OCI-LY1 (cell line): ENCODE data around the gene CCL11.

Source experiments
- H2AFZ ChIP-seq: fragments of 200-600 bp; sonication (generic), shearing (Covaris generic); 2 replicates; pipeline ENCODE4 v1.6.0; 2014; ENCODE audit warnings: antibody characterized with exemption, mild to moderate bottlenecking, low read length
- H3F3A ChIP-seq: fragments of 200-600 bp; sonication (generic), shearing (Covaris generic); 2 replicates; pipeline ENCODE4 v1.6.0; 2014; ENCODE audit warnings: mild to moderate bottlenecking, antibody characterized with exemption, low read length, moderate library complexity; ENCODE audit not compliant: insufficient read depth
- H3K27ac ChIP-seq: fragments of 200-600 bp; sonication (generic); 2 replicates; pipeline ENCODE4 v1.5.1; 2014; ENCODE audit warnings: low read length, mixed run types, mild to moderate bottlenecking, low read depth; ENCODE audit not compliant: poor library complexity, severe bottlenecking
- H3K27me3 ChIP-seq: fragments of 200-600 bp; sonication (generic); 2 replicates; pipeline ENCODE4 v1.6.0; 2014; ENCODE audit warnings: antibody characterized with exemption, mild to moderate bottlenecking, low read length, moderate library complexity; ENCODE audit not compliant: insufficient read depth
- H3K36me3 ChIP-seq: fragments of 200-600 bp; sonication (generic); 2 replicates; pipeline ENCODE4 v1.6.1; 2014; ENCODE audit warnings: mild to moderate bottlenecking, antibody characterized with exemption, low read length, moderate library complexity, mixed read lengths; ENCODE audit not compliant: insufficient read depth
- H3K4me1 ChIP-seq: fragments of 200-600 bp; sonication (generic); 2 replicates; pipeline ENCODE4 v1.5.1; 2014; ENCODE audit warnings: mild to moderate bottlenecking, low read length, moderate library complexity; ENCODE audit not compliant: insufficient read depth, severe bottlenecking
- H3K4me2 ChIP-seq: fragments of 200-600 bp; sonication (generic), shearing (Covaris generic); 2 replicates; pipeline ENCODE4 v1.6.1; 2014; ENCODE audit warnings: low read length
- H3K4me3 ChIP-seq: fragments of 200-600 bp; sonication (generic); 2 replicates; pipeline ENCODE4 v1.5.1; 2014; ENCODE audit warnings: low read length, low read depth, mild to moderate bottlenecking, mixed read lengths; ENCODE audit not compliant: poor library complexity, severe bottlenecking
- H3K79me2 ChIP-seq: fragments of 200-600 bp; shearing (Covaris generic); 2 replicates; pipeline ENCODE4 v1.6.1; 2016; ENCODE audit warnings: mixed run types, low read length, mixed read lengths; ENCODE audit not compliant: insufficient read depth
- H3K9ac ChIP-seq: fragments of 200-600 bp; sonication (generic), shearing (Covaris generic); 2 replicates; pipeline ENCODE4 v1.6.1; 2014; ENCODE audit warnings: mild to moderate bottlenecking, low read length, mixed read lengths
- H3K9me2 ChIP-seq: fragments of 200-600 bp; sonication (generic), shearing (Covaris generic); 2 replicates; pipeline ENCODE4 v1.6.1; 2014; ENCODE audit warnings: low read depth, mild to moderate bottlenecking, low read length, mixed read lengths
- H3K9me3 ChIP-seq: fragments of 200-600 bp; shearing (Covaris generic); 2 replicates; pipeline ENCODE4 v1.6.1; 2014; ENCODE audit warnings: low read length, mixed read lengths
- H4K20me1 ChIP-seq: fragments of 200-600 bp; sonication (generic), shearing (Covaris generic); 2 replicates; pipeline ENCODE4 v1.6.0; 2016; ENCODE audit warnings: mild to moderate bottlenecking, low read length; ENCODE audit not compliant: insufficient read depth
- CTCF ChIP-seq: fragments of 200-600 bp; sonication (generic), shearing (Covaris generic); IDR thresholded peaks from 2 replicates; pipeline ENCODE4 v1.5.1; 2017; ENCODE audit warnings: mild to moderate bottlenecking, antibody characterized with exemption, low read length, moderate library complexity, mixed read lengths
- EZH2 ChIP-seq: fragments of 200-600 bp; sonication (generic), shearing (Covaris generic); IDR thresholded peaks from 2 replicates; pipeline ENCODE4 v1.8.0; 2017; ENCODE audit warnings: borderline replicate concordance, mixed run types, mild to moderate bottlenecking, antibody characterized with exemption, low read length, moderate library complexity, mixed read lengths

The CCL11 gene

GRCh38 chr17:34245351-34245905 lies 40.1 kb upstream of the CCL11 start:
- Histone ChIP-seq H3K4me2 (no peak overlapping the region), H3K27ac (no peak overlapping the region), H3K9me3 (no peaks in the 10 kb centered on the region), H3K4me1 (no peaks in the 10 kb centered on the region), H3F3A (no peaks in the 10 kb centered on the region), H3K36me3 (no peaks in the 10 kb centered on the region), H3K9me2 (no peaks in the 10 kb centered on the region), H4K20me1 (no peaks in the 10 kb centered on the region), H3K27me3 (no peaks in the 10 kb centered on the region), H3K9ac (no peak overlapping the region), H2AFZ (no peak overlapping the region), H3K4me3 (no peak overlapping the region), H3K79me2 (no peaks in the 10 kb centered on the region)
- TF ChIP-seq CTCF: no peak
- TF ChIP-seq EZH2: no peak

- no peak overlapping the region for H3K4me2 ChIP-seq
- H3K4me1 ChIP-seq: no peaks in the 10 kb centered on the region
- no peak overlapping the region for H3K4me3 ChIP-seq
- no peaks in the 10 kb centered on the region for H3K9me3 ChIP-seq
- no peak overlapping the region for H3K9ac ChIP-seq
- no peaks in the 10 kb centered on the region for H3K9me2 ChIP-seq
- H3K36me3 ChIP-seq: no peaks in the 10 kb centered on the region
- no peak for TF ChIP-seq EZH2
- TF ChIP-seq CTCF: no peak
- H3F3A ChIP-seq: no peaks in the 10 kb centered on the region
- no peak overlapping the region for H3K27ac ChIP-seq
- H3K79me2 ChIP-seq: no peaks in the 10 kb centered on the region
- no peak overlapping the region for H2AFZ ChIP-seq
- no peaks in the 10 kb centered on the region for H4K20me1 ChIP-seq
- H3K27me3 ChIP-seq: no peaks in the 10 kb centered on the region
Observed at GRCh38 chr17:34246446-34246845, 39.1 kb upstream of the CCL11 start.

GRCh38 chr17:34246881-34247280 lies 38.7 kb upstream of the CCL11 start:
- Histone ChIP-seq H3K27ac (no peak overlapping the region), H3F3A (no peaks in the 10 kb centered on the region), H3K4me1 (no peaks in the 10 kb centered on the region), H3K79me2 (no peaks in the 10 kb centered on the region), H3K27me3 (no peaks in the 10 kb centered on the region), H2AFZ (no peak overlapping the region), H3K36me3 (no peaks in the 10 kb centered on the region), H4K20me1 (no peaks in the 10 kb centered on the region), H3K4me3 (no peak overlapping the region), H3K9me2 (no peaks in the 10 kb centered on the region), H3K9me3 (no peaks in the 10 kb centered on the region), H3K9ac (no peak overlapping the region), H3K4me2 (no peak overlapping the region)
- TF ChIP-seq CTCF (no peak), EZH2 (no peak)
